AG09309 (cell line): ENCODE results near the gene OR8J3.

Experiments
- DNase-seq: peaks from one replicate; pipeline ENCODE4 v3.0.0-alpha.2; 2010; ENCODE audit warnings: low read depth
- H3K4me3 ChIP-seq: 2 replicates; pipeline ENCODE4 v1.5.1; 2011; ENCODE audit warnings: mild to moderate bottlenecking, low read depth, low read length, moderate library complexity; ENCODE audit not compliant: control insufficient read depth
- CTCF ChIP-seq: IDR thresholded peaks from 2 replicates; pipeline ENCODE4 v1.5.1; 2011; ENCODE audit warnings: mild to moderate bottlenecking, low read depth, low read length, inconsistent platforms; ENCODE audit not compliant: insufficient read depth, control insufficient read depth; ENCODE audit errors: missing control alignments

The OR8J3 gene

DNA sequence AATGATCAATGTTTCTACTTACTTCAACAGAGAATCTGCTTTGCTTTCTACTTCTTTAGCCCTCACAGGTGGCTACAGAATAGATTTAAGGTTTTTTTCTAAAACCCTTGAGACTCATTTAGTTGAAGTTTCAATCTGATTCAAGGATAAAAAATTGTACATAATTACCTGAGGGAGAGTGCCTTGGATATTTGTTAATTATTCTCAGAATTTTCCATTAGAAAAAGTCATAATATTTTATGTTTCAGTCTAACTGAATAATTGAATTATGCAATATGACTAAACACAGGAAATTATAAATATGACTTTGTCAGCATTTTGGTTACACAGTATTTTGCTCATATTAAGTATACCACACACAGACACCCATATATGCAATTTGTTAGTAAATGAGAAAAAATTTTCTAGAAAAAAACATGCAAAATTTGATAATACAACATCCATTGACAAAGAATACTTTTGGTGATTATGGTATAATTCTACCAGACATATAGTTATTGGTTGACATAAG lies at the start of gene OR8J3:
TSS of gene OR8J3 (minus strand) at position 51 of the 511 bp plus-strand sequence. CDS start 2,483 bp downstream, outside the sequence.
- no peak within 1 kb of the TSS for H3K4me3 ChIP-seq
- no peak for DNase-seq
- TF ChIP-seq CTCF = no peak

- no peak for TF ChIP-seq CTCF
- no peak overlapping the region for H3K4me3 ChIP-seq
- no peak for DNase-seq
Observed at GRCh38 chr11:56188602-56189001, 48.6 kb upstream of the OR8J3 start.

- TF ChIP-seq CTCF = no peak
- H3K4me3 ChIP-seq = no peak overlapping the region
- DNase-seq = no peak
Observed at GRCh38 chr11:56183459-56183858, 43.5 kb upstream of the OR8J3 start.

DNA sequence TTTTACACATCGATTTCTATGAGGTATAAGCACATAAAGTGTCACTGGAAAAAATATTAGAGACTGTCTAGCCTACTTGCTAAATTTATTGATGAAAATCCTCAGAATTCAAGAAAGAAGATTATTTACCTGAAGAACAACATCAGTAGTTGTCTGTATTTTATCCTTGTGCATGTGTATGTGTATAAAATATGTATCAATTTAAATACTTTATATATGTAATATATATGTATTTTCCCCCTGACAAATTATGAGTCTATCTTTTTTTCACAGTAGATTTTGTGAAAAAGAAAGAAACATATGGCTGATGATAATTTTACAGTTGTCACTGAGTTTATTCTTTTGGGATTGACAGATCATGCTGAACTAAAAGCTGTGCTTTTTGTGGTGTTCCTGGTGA lies 36.3 kb upstream of the OR8J3 start, which contains the start of gene OR5J2:
TSS of gene OR5J2 (plus strand) at position 301 of the 400 bp plus-strand sequence. CDS start at position 301, 0 bp downstream.
- no peak for DNase-seq
- TF ChIP-seq CTCF = no peak
- no peak within 1 kb of the TSS for H3K4me3 ChIP-seq

- no peak for TF ChIP-seq CTCF
- DNase-seq = no peak
- no peak overlapping the region for H3K4me3 ChIP-seq
Observed at GRCh38 chr11:56172256-56172830, 32.3 kb upstream of the OR8J3 start.

- no peak for DNase-seq
- TF ChIP-seq CTCF = no peak
Observed at GRCh38 chr11:56163804-56164203, 23.8 kb upstream of the OR8J3 start.

More at GRCh38 chr11:56163804-56164203, 23.8 kb upstream of the OR8J3 start:
- H3K4me3 ChIP-seq = no peak overlapping the region
